GM23338 (cell line): Measurements from ENCODE around the gene C2CD3. TPM values are rescaled to one million over a fixed set of nuclear protein-coding genes. Genes with fewer than 3 reads are reported as not detected.

ENCODE experiments used
- ATAC-seq: fragments of 200-7000 bp; cut with Tn5 transposase; 3 replicates; pipeline ENCODE4 v1.9.1; 2020
- DNase-seq: peaks from one replicate; pipeline ENCODE4 v3.0.0-alpha.2; 2015; ENCODE audit warnings: low spot score
- H2AFZ ChIP-seq: fragments of 200-600 bp; sonication (generic); 2 replicates; pipeline ENCODE4 v1.8.0; 2016; ENCODE audit warnings: antibody characterized with exemption, mild to moderate bottlenecking, moderate library complexity
- H3F3A ChIP-seq: fragments of 200-600 bp; sonication (generic); replicated peaks from 2 replicates; pipeline ENCODE4 v1.8.0; 2017; ENCODE audit warnings: antibody characterized with exemption, mixed run types, low read depth
- H3K27ac ChIP-seq: fragments of 200-600 bp; sonication (generic); 2 replicates; pipeline ENCODE4 v1.6.1; 2016; ENCODE audit warnings: low read depth
- H3K27me3 ChIP-seq: fragments of 200-600 bp; sonication (generic); 2 replicates; pipeline ENCODE4 v1.8.0; 2016; ENCODE audit warnings: mild to moderate bottlenecking, mixed run types, moderate library complexity; ENCODE audit not compliant: insufficient read depth
- H3K36me3 ChIP-seq: fragments of 200-600 bp; sonication (generic); 2 replicates; pipeline ENCODE4 v1.8.0; 2016; ENCODE audit warnings: mild to moderate bottlenecking; ENCODE audit not compliant: insufficient read depth
- H3K4me1 ChIP-seq: fragments of 200-600 bp; sonication (generic); 2 replicates; pipeline ENCODE4 v1.8.0; 2016; ENCODE audit warnings: mild to moderate bottlenecking, moderate library complexity; ENCODE audit not compliant: insufficient read depth
- H3K4me2 ChIP-seq: fragments of 200-600 bp; sonication (generic); 2 replicates; pipeline ENCODE4 v1.7.1; 2017; ENCODE audit warnings: mixed run types
- H3K4me3 ChIP-seq: fragments of 200-600 bp; sonication (generic); 2 replicates; pipeline ENCODE4 v1.6.1; 2016; ENCODE audit warnings: mixed run types
- H3K79me2 ChIP-seq: fragments of 200-600 bp; sonication (generic); replicated peaks from 2 replicates; pipeline ENCODE4 v1.8.0; 2017; ENCODE audit warnings: mild to moderate bottlenecking; ENCODE audit not compliant: insufficient read depth
- H3K9me2 ChIP-seq: fragments of 200-600 bp; sonication (generic); 2 replicates; pipeline ENCODE4 v1.8.0; 2017; ENCODE audit not compliant: insufficient read depth
- H4K20me1 ChIP-seq: fragments of 200-600 bp; sonication (generic); replicated peaks from 2 replicates; pipeline ENCODE4 v1.8.0; 2017; ENCODE audit warnings: mild to moderate bottlenecking; ENCODE audit not compliant: insufficient read depth
- H3K27ac Mint-ChIP-seq: 2 replicates; pipeline ENCODE4 v1.8.0; 2020; ENCODE audit warnings: inconsistent platforms, mild to moderate bottlenecking, moderate library complexity, mixed read lengths
- H3K27me3 Mint-ChIP-seq: 3 replicates; pipeline ENCODE4 v1.8.0; 2022; ENCODE audit warnings: low read depth, mild to moderate bottlenecking, moderate library complexity, mixed read lengths, inconsistent platforms; ENCODE audit not compliant: insufficient read depth, poor library complexity
- H3K36me3 Mint-ChIP-seq: 3 replicates; pipeline ENCODE4 v1.8.0; 2021; ENCODE audit warnings: low read depth, mild to moderate bottlenecking, inconsistent platforms, moderate library complexity, mixed read lengths
- H3K4me1 Mint-ChIP-seq: 3 replicates; pipeline ENCODE4 v1.8.0; 2020; ENCODE audit warnings: mild to moderate bottlenecking, inconsistent platforms, mixed read lengths
- H3K4me3 Mint-ChIP-seq: 3 replicates; pipeline ENCODE4 v1.8.0; 2021; ENCODE audit warnings: moderate library complexity, mild to moderate bottlenecking, inconsistent platforms, mixed read lengths
- H3K9me3 Mint-ChIP-seq: 3 replicates; pipeline ENCODE4 v1.8.0; 2020; ENCODE audit warnings: moderate library complexity, mild to moderate bottlenecking, inconsistent platforms, mixed read lengths
- EZH2 ChIP-seq: fragments of 200-600 bp; sonication (generic); IDR thresholded peaks from one replicate; pipeline ENCODE4 v1.8.0; 2017; ENCODE audit warnings: antibody characterized with exemption, mild to moderate bottlenecking, low read depth; ENCODE audit not compliant: unreplicated experiment
- EZH2phosphoT487 ChIP-seq: fragments of 200-600 bp; sonication (generic); IDR thresholded peaks from one replicate; pipeline ENCODE4 v1.8.1; 2018; ENCODE audit warnings: antibody characterized with exemption; ENCODE audit not compliant: unreplicated experiment
- JUNB ChIP-seq: IDR thresholded peaks from one replicate; pipeline ENCODE4 v1.6.1; 2016; ENCODE audit warnings: antibody characterized with exemption; ENCODE audit not compliant: unreplicated experiment
- NANOG ChIP-seq: IDR thresholded peaks from 2 replicates; pipeline ENCODE4 v1.6.1; 2016; ENCODE audit warnings: antibody characterized with exemption, borderline replicate concordance
- STAT1 ChIP-seq: IDR thresholded peaks from one replicate; pipeline ENCODE4 v1.6.1; 2016; ENCODE audit warnings: antibody characterized with exemption; ENCODE audit not compliant: unreplicated experiment
- ZNF114 ChIP-seq: fragments of 250-450 bp; sonication (Bioruptor Pico); IDR thresholded peaks from 2 replicates; pipeline ENCODE4 v1.5.0; 2020; ENCODE audit warnings: mild to moderate bottlenecking, moderate library complexity
- ZNF331 ChIP-seq: fragments of 250-450 bp; sonication (Bioruptor Pico); IDR thresholded peaks from 2 replicates; pipeline ENCODE4 v1.5.0; 2020; ENCODE audit warnings: low read depth, mild to moderate bottlenecking, moderate library complexity
- polyA plus RNA-seq: library from polyadenylated mRNA; unstranded; fragments of >200 nt; fragmentation: Nextera tagmentation; extraction: Ambion mirVana; gene quantifications from 2 replicates; pipeline ENCODE4 v1.2.1, GENCODE V29; 2016
- total RNA-seq: library from RNA; depleted of rRNA; stranded (reverse); fragments of >200 nt; shearing (Covaris generic); gene quantifications from 2 replicates; pipeline ENCODE4 v1.2.3, GENCODE V29; 2014
- TF ChIP-seq, protein P1 (sequence below): IDR thresholded peaks from one replicate; pipeline ENCODE4 v1.6.1; 2018; ENCODE audit warnings: antibody characterized with exemption; ENCODE audit not compliant: unreplicated experiment
- TF ChIP-seq, protein P2 (sequence below): IDR thresholded peaks from 2 replicates; pipeline ENCODE4 v1.6.1; 2016; ENCODE audit warnings: antibody characterized with exemption
- TF ChIP-seq, protein P3 (sequence below), 2 experiments: fragments of 200-600 bp in 1 of 2; sonication (generic) in 1 of 2; conservative IDR thresholded peaks; 2 replicates each; pipeline versions ENCODE4 v1.5.1 to v1.6.1; 2016 to 2017; ENCODE audit warnings: antibody characterized with exemption in 2 of 2, low read depth in 2 of 2, mild to moderate bottlenecking in 2 of 2, moderate library complexity in 1 of 2
- TF ChIP-seq, protein P4 (sequence below): fragments of 250-450 bp; sonication (Bioruptor Pico); IDR thresholded peaks from 2 replicates; pipeline ENCODE4 v1.5.0; 2020; ENCODE audit warnings: mild to moderate bottlenecking, moderate library complexity

The C2CD3 gene
- total and polyA plus RNA-seq, 2 experiments from 2014 or later, result 15.5 to 29.5 TPM

DNA sequence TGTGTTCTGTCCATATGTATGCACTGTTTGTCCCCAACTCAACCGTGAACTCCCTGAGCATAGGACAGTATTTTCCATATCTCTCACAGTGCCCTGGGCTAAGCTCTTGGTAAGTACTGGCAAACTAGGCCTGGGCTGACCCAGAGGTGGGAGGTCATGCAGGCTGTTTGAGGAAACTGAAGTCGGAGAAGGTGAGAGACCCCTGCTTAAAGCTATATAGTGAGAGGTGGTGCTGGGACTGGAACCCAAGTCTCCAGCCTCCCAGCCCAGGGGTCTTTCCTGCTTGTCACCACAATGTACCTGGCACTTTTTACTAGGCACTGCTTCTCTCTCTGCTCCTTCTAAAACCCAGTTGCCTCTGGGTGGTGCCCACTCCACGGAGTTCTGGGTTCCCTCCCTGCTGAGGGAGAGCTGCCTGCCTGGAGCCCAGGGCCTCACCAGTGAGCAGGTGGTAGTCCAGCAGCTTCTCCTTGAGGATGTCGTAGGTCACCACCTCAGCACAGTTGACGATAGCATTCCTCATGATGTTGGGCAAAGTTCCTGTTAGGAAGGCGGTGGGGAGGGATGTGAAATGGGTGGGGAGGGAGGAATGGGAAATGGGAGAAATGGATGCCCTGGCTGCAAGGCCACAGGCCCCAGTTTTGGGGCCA lies 166.6 kb downstream of the C2CD3 start:
- TF ChIP-seq NANOG (no peak), EZH2phosphoT487 (no peak), EZH2 (no peak), ZNF114 (CRISPR knock-in tag) (no peak), ZNF331 (no peak), JUNB (no peak), STAT1 (no peak)
- TF ChIP-seq, protein P1, sequence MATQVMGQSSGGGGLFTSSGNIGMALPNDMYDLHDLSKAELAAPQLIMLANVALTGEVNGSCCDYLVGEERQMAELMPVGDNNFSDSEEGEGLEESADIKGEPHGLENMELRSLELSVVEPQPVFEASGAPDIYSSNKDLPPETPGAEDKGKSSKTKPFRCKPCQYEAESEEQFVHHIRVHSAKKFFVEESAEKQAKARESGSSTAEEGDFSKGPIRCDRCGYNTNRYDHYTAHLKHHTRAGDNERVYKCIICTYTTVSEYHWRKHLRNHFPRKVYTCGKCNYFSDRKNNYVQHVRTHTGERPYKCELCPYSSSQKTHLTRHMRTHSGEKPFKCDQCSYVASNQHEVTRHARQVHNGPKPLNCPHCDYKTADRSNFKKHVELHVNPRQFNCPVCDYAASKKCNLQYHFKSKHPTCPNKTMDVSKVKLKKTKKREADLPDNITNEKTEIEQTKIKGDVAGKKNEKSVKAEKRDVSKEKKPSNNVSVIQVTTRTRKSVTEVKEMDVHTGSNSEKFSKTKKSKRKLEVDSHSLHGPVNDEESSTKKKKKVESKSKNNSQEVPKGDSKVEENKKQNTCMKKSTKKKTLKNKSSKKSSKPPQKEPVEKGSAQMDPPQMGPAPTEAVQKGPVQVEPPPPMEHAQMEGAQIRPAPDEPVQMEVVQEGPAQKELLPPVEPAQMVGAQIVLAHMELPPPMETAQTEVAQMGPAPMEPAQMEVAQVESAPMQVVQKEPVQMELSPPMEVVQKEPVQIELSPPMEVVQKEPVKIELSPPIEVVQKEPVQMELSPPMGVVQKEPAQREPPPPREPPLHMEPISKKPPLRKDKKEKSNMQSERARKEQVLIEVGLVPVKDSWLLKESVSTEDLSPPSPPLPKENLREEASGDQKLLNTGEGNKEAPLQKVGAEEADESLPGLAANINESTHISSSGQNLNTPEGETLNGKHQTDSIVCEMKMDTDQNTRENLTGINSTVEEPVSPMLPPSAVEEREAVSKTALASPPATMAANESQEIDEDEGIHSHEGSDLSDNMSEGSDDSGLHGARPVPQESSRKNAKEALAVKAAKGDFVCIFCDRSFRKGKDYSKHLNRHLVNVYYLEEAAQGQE, result no peak
- TF ChIP-seq, protein P2, sequence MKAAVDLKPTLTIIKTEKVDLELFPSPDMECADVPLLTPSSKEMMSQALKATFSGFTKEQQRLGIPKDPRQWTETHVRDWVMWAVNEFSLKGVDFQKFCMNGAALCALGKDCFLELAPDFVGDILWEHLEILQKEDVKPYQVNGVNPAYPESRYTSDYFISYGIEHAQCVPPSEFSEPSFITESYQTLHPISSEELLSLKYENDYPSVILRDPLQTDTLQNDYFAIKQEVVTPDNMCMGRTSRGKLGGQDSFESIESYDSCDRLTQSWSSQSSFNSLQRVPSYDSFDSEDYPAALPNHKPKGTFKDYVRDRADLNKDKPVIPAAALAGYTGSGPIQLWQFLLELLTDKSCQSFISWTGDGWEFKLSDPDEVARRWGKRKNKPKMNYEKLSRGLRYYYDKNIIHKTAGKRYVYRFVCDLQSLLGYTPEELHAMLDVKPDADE, result no peak
- TF ChIP-seq, protein P3, sequence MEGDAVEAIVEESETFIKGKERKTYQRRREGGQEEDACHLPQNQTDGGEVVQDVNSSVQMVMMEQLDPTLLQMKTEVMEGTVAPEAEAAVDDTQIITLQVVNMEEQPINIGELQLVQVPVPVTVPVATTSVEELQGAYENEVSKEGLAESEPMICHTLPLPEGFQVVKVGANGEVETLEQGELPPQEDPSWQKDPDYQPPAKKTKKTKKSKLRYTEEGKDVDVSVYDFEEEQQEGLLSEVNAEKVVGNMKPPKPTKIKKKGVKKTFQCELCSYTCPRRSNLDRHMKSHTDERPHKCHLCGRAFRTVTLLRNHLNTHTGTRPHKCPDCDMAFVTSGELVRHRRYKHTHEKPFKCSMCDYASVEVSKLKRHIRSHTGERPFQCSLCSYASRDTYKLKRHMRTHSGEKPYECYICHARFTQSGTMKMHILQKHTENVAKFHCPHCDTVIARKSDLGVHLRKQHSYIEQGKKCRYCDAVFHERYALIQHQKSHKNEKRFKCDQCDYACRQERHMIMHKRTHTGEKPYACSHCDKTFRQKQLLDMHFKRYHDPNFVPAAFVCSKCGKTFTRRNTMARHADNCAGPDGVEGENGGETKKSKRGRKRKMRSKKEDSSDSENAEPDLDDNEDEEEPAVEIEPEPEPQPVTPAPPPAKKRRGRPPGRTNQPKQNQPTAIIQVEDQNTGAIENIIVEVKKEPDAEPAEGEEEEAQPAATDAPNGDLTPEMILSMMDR (conservative IDR thresholded peaks at IDR 0.05; ENCODE audit: low read depth in 2 of 2), result no peak
- TF ChIP-seq, protein P4, sequence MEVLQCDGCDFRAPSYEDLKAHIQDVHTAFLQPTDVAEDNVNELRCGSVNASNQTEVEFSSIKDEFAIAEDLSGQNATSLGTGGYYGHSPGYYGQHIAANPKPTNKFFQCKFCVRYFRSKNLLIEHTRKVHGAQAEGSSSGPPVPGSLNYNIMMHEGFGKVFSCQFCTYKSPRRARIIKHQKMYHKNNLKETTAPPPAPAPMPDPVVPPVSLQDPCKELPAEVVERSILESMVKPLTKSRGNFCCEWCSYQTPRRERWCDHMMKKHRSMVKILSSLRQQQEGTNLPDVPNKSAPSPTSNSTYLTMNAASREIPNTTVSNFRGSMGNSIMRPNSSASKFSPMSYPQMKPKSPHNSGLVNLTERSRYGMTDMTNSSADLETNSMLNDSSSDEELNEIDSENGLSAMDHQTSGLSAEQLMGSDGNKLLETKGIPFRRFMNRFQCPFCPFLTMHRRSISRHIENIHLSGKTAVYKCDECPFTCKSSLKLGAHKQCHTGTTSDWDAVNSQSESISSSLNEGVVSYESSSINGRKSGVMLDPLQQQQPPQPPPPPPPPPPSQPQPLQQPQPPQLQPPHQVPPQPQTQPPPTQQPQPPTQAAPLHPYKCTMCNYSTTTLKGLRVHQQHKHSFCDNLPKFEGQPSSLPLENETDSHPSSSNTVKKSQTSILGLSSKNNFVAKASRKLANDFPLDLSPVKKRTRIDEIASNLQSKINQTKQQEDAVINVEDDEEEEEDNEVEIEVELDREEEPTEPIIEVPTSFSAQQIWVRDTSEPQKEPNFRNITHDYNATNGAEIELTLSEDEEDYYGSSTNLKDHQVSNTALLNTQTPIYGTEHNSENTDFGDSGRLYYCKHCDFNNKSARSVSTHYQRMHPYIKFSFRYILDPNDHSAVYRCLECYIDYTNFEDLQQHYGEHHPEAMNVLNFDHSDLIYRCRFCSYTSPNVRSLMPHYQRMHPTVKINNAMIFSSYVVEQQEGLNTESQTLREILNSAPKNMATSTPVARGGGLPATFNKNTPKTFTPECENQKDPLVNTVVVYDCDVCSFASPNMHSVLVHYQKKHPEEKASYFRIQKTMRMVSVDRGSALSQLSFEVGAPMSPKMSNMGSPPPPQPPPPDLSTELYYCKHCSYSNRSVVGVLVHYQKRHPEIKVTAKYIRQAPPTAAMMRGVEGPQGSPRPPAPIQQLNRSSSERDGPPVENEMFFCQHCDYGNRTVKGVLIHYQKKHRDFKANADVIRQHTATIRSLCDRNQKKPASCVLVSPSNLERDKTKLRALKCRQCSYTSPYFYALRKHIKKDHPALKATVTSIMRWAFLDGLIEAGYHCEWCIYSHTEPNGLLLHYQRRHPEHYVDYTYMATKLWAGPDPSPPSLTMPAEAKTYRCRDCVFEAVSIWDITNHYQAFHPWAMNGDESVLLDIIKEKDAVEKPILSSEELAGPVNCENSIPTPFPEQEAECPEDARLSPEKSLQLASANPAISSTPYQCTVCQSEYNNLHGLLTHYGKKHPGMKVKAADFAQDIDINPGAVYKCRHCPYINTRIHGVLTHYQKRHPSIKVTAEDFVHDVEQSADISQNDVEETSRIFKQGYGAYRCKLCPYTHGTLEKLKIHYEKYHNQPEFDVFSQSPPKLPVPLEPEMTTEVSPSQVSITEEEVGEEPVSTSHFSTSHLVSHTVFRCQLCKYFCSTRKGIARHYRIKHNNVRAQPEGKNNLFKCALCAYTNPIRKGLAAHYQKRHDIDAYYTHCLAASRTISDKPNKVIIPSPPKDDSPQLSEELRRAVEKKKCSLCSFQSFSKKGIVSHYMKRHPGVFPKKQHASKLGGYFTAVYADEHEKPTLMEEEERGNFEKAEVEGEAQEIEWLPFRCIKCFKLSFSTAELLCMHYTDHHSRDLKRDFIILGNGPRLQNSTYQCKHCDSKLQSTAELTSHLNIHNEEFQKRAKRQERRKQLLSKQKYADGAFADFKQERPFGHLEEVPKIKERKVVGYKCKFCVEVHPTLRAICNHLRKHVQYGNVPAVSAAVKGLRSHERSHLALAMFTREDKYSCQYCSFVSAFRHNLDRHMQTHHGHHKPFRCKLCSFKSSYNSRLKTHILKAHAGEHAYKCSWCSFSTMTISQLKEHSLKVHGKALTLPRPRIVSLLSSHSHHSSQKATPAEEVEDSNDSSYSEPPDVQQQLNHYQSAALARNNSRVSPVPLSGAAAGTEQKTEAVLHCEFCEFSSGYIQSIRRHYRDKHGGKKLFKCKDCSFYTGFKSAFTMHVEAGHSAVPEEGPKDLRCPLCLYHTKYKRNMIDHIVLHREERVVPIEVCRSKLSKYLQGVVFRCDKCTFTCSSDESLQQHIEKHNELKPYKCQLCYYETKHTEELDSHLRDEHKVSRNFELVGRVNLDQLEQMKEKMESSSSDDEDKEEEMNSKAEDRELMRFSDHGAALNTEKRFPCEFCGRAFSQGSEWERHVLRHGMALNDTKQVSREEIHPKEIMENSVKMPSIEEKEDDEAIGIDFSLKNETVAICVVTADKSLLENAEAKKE (CRISPR knock-in tag), result no peak

More for the DNA sequence above, 166.6 kb downstream of the C2CD3 start:
- Mint-ChIP-seq H3K4me1 (peaks cover 17% of the 10 kb centered on the region), H3K4me3 (no peak overlapping the region), H3K27ac (no peak overlapping the region), H3K9me3 (no peaks in the 10 kb centered on the region), H3K27me3 (peaks cover 7% of the 10 kb centered on the region), H3K36me3 (no peaks in the 10 kb centered on the region; the same call in 2 of the 3 replicates)
- H3K36me3 ChIP-seq, result no peaks in the 10 kb centered on the region
- H3F3A ChIP-seq, result no peaks in the 10 kb centered on the region
- no peak for ATAC-seq
- H3K79me2 ChIP-seq, result no peaks in the 10 kb centered on the region
- H3K27ac ChIP-seq, result no peak overlapping the region
- H3K9me2 ChIP-seq, result no peaks in the 10 kb centered on the region
- H3K4me3 ChIP-seq, result no peak overlapping the region
- H3K27me3 ChIP-seq, result no peaks in the 10 kb centered on the region
- DNase-seq, result no peak
- H3K4me1 ChIP-seq, result no peaks in the 10 kb centered on the region
- H4K20me1 ChIP-seq, result no peaks in the 10 kb centered on the region
- no peak overlapping the region for H2AFZ ChIP-seq
- no peak overlapping the region for H3K4me2 ChIP-seq
